Skin epidermis (tissue), 12 donors: ENCODE results near the gene ORC3.
"Not testable (repeated sequence)": the region's sequence is repeated elsewhere in the genome, so short reads cannot be mapped to it uniquely, and the experiment has no call there.

Experiments
- H3K27ac ChIP-seq, 21 experiments: fragments of 200-600 bp; sonication (generic) in 11 of 21; one replicate each; pipeline ENCODE4 v1.5.0; 2020; ENCODE audit warnings: mild to moderate bottlenecking in 3 of 21, inconsistent platforms in 2 of 21, moderate library complexity in 2 of 21
- H3K4me3 ChIP-seq, 7 experiments: fragments of 200-600 bp; sonication (generic) in 2 of 7; one replicate each; pipeline ENCODE4 v1.5.0; 2020; ENCODE audit warnings: inconsistent platforms in 2 of 7, mild to moderate bottlenecking in 2 of 7, moderate library complexity in 1 of 7

ORC3 gene

DNA sequence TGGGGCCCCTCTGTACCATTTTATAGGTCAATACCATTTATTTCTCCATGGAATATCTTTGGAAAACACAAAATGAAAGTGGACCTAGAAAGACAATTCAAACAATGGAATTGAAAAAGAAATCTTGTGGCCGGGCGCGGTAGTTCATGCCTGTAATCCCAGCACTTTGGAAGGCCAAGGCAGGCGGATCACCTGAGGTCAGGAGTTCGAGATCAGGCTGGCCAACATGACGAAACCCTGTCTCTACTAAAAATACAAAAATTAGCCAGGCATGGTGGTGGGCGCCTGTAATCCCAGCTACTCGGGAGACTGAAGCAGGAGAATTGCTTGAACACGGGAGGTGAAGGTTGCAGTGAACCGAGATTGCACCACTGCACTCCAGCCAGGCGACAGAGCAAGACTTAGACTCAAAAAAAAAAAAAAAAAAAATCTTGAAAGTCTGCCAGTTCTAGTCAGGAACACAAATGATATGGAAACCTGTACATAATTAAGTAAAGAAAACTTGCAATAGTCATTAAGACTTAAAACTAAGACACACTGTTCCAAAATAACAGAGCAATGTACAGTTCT, 96.8 kb downstream of the ORC3 start:
- not testable (repeated sequence) for H3K27ac ChIP-seq, H3K4me3 ChIP-seq

DNA sequence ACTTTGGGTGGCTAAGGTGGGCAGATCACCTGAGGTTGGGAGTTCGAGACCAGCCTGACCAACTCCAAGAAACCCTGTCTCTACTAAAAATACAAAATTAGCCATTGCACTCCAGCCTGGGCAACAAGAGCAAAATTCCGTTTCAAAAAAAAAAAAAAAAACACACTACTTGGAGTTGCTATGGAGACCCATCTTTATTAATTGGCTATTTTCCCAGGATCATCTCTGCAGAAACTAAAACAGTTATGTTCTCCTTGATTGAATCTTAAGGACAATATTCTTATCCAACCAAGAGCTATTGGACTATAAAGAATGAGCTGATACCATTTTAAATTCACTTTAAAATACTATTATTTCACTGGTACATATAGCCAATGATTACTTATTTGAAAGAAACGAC, 97.4 kb downstream of the ORC3 start:
- Histone ChIP-seq H3K4me3 (no peak overlapping the region), H3K27ac (no peak overlapping the region)

DNA sequence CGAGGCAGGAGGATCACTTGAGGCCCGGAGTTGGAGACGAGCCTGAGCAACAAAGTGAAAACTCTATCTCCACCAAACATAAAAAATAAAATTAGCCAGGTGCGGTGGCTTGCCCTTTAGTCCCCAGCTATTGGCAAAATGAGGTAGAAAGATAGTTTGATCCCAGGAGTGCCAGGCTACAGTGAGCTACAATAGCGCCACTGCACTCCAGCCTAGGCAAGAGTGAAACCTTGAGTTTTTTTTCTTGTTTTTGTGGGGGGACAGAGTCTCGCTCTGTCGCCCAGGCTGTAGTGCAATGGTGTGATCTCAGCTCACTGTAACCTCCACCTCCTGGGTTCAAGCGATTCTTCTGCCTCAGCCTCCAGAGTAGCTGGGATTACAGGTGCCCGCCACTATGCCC, 98.0 kb downstream of the ORC3 start:
- not testable (repeated sequence) for H3K4me3 ChIP-seq, H3K27ac ChIP-seq

DNA sequence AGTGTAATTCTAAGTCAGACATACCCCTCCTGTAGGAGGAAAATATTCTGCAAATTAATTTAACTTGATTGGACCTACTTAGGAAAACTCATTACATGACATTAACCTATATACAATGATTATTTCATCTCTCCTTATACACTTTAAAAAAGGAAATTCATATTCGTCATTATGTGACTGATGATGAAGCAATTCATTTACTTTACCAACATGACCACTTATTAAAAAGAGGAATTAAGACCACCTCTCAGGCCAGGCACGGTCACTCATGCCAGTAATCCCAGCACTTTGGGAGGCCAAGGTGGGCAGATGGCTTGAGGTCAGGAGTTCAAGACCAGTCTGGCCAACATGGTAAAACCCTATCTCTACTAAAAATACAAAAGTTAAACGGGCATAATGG, 100.5 kb downstream of the ORC3 start:
- no peak overlapping the region for H3K27ac ChIP-seq
- H3K4me3 ChIP-seq: no peak overlapping the region

DNA sequence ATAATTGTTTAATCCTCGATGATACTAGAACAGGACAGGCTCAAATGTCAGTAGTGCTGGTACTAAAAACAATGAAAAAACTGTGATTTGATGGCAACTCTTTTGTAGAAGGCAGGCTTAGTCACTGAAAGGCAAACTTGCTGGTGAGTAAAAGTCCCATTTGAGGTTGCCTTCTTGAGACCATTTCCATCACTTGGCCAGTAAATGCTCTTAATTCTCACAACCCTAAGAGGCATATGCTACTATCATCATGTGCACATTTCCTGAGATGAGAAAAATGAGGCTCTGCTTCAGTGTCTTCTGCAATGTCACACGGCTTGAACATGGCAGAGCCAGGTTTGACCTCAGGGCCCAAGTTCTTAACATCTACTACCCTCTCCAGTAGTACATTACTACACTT, 102.2 kb downstream of the ORC3 start:
- Histone ChIP-seq H3K27ac (no peak overlapping the region), H3K4me3 (no peak overlapping the region)

DNA sequence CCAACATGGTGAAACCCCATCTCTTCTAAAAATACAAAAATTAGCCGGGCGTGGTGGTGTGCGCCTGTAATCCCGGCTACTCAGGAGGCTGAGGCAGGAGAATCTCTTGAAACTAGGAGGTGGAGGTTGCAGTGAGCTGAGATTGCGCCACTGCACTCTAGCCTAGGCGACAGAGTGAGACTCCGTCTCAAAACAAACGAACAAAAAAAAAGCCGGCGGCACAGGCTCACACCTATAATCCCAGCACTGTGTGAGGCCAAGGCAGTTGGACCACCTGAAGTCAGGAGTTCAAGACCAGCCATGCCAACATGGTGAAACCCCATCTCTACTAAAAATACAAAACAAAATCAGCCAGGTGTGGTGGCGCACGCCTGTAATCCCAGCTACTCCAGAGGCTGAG, 106.9 kb downstream of the ORC3 start:
- not testable (repeated sequence) for H3K4me3 ChIP-seq
- peak overlapping the region in 2 of 21 experiments; percentile 3 to 7 for H3K27ac ChIP-seq

DNA sequence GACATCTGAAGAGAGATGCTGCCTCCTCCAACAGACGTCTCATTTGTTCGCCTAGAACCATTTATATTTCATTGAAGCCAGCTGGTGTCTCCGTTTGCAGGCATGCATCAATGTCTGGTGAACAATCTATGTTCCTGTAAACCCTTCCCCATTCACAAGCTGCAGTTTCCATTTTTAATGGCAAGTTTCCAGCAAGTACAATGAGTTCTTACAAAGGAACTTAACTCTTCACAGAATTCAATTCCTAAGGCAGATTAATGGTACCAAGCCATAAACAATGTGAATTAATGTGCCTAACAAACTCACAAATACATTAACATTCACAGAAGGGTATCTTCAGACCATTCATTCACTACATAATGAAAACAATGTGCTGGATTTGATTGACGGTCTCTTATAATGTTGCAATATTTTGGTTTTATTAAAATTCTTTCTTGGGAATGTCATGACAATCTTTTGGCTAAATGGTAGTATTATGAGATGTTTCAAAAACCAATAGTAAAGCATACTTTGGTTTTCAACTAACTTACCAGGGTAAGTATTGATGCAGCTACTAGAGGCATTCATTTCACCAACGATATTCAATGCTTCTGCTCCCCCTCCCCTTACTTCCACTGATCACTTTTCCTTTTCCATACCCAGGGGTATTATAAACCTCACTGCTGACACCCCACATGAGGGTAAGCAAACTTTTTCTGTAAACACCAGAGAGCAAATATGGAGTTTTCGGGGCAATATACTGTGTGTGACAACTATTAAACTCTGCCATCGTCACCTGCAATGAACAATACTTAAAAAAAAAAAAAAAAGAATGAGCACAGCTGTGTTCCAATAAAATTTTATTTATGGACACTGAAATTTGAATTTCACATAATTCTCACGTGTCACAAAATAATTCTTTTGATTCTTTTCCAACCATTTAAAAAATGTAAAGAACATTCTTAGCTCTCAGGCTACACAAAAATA, 107.9 kb downstream of the ORC3 start:
- Histone ChIP-seq H3K4me3 (peak overlapping the region in 6 of 7 experiments; percentile 9 to 94 (median 76)), H3K27ac (peak overlapping the region in 13 of 21 experiments; percentile 8 to 99 (median 38))

DNA sequence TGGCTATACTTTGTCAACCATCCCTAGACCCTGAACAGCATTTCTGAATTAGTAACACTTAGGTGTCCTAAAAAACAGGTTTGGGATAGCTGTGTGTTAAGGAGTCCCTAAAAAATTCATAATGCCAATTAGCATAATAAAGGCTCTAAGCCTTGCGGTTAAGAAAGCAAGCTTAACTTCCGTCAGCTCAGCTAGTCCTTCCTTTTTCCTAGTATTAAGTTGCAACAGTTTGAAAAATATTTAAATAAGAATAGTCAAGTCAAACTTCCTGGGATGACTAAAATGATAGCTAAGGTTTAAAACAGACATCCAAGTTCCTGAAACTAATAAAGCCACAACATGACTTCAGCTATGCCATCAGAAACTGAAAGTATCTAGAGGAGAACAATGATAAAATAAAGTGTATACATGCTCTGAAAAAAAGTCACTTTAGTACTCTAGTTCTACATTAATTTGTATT, 108.6 kb downstream of the ORC3 start:
- Histone ChIP-seq H3K4me3 (peak overlapping the region in 6 of 7 experiments; percentile 65 to 94 (median 78)), H3K27ac (peak overlapping the region in 15 of 21 experiments; percentile 12 to 99 (median 53))

DNA sequence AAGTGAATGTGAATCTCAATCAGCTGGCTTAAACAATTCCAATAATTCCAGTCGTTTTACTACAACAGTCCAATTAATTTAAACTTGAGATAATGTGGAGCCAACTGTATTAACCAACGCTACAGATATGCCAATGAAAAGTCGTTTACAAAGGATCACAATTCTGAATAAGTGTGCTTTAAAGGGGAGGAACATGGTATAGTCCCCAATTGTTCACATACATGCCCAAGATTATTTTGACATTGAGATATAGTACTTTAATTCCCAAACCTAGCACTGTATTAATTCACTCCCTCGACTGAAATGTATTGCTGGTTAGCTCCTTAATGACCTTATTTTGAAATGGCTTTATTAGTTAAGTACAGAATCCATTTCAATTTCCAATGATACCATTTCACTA, 109.6 kb downstream of the ORC3 start:
- Histone ChIP-seq H3K4me3 (peak overlapping the region; percentile 65 to 98 (median 79)), H3K27ac (peak overlapping the region in 17 of 21 experiments; percentile 12 to 99 (median 98))

DNA sequence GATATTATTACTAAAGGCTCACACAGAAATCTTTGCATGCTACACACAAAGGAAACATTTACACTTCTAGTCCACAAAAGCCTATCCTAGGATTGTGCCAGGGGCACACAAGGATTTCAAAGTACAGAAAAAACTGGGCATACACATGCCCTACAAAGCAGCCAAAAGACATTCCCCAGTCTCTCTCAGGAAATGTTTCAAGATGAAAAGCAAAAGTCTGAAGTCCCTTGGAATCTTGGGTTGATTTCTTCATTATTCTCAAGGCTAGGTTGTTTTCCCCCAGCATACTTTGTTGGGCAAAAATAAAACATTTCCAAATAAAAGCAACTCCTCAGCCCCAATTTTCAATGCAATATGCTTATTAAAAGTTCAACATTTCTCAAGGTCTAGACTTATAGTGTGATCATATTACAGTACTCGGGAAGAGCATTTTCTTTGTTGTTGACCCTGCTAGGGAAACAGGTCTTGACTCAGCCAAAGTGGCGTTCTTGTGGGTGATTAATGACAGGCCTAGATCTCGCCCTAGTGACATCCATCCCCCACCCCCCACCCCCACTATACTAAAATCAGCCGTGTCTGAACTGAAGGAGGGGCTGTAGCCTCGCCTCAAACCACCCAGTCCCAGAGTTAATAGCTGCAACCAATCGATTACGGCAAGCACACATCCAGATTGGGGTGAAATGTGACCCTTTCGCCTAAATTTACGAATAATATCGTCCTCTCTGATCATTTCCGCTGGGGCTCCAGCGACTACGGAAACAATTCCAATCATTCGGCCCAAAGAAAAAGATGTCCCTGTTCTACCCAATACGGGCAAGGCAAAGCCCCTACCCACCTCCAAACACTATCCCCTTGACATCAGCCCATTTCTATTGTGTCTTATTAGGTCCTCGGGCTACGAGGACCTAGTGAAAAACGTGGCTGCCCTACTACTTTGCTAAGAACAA, 110.7 kb downstream of the ORC3 start:
- peak overlapping the region; percentile 65 to 98 (median 79) for H3K4me3 ChIP-seq

DNA sequence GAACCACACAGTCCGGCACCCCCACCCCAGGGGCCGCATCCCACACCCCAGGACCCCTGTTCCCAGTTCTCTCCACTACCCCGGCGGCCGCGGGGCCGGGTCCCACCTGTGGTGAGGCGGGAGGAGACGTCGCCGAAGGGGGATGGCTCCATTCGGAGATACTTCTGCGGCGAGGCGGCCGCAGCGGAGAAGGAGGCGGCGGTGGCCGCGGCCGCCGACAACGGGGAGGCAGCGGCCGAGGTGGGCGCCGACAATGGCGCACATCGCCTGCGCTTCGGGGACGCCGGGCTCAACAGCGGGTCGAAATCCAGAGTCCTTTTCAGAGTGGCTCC, 111.4 kb downstream of the ORC3 start:
- peak overlapping the region; percentile 81 to 99 (median 98) for H3K27ac ChIP-seq
- H3K4me3 ChIP-seq: peak overlapping the region; percentile 65 to 98 (median 79)

More for the DNA sequence above, 110.7 kb downstream of the ORC3 start:
- H3K27ac ChIP-seq: peak overlapping the region; percentile 81 to 99 (median 98)

DNA sequence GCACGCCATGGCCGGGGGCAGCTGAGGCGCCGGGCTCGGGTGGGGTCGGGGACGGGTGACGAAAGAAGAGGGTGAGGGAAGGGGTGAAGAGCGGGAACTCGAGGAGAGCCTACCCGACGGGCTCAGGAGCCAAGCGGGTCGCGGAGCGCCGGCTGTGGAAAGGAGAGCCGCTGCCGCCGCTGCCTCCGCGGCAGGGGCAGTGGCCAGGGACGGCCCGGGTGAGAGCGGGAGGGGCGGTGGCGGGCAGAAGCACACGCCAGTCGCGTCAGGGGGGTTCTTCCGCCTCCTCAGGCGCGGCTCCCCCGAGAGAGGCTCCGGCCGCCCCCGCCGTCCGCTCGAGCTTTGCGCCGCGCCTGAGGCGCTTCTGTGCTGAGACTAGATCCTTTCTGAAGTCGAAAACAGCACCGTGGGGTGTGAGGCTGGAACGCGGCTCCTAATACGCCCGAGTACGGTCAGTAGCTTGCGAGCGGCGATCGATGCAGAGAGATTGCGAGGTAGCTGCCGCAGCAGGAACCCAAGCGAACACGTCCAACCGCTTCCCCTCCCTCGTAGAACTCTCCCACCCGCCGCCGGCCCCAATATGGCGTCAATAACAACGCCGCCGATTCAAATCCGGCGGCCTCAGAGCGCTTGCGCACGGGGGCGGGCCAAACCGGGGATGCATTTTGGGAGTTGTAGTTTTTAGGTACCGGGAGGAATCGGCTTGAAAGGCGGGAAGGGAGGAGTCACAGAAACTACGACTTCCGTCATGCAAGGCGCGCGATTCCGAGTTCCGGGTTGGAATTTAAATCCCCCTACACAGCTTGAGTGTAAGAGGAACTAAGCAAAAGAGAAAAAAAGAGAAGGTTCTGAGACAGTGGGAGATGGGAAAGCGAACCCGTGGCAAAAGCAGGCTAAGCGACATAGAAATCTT, 112.0 kb downstream of the ORC3 start, which contains the start of gene AKIRIN2:
AKIRIN2 (minus strand) TSS at position 558 of the 913 bp plus-strand sequence; CDS start at position 9, 549 bp downstream.
- peak within 1 kb of the TSS; percentile 65 to 98 (median 79) for H3K4me3 ChIP-seq
- peak within 1 kb of the TSS; percentile 81 to 99 (median 98) for H3K27ac ChIP-seq

DNA sequence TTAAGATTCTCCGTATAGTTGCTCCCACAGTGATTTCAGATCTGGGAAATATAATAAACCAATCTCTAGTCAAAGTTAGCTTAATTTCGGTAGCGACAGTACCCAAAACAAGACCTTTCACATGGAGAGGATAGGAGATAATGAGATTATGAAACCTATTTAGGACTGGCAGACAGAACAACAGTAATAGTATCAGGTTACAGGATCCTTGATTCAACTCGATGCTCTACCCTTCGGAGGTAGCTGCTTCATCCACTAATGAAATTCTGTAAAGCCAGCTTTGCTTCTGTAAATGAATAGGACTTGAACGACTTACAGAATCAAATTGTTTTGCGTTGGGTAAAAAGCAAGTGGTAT, 112.6 kb downstream of the ORC3 start:
- peak overlapping the region in 20 of 21 experiments; percentile 63 to 99 (median 98) for H3K27ac ChIP-seq
- H3K4me3 ChIP-seq: peak overlapping the region; percentile 65 to 98 (median 79)

DNA sequence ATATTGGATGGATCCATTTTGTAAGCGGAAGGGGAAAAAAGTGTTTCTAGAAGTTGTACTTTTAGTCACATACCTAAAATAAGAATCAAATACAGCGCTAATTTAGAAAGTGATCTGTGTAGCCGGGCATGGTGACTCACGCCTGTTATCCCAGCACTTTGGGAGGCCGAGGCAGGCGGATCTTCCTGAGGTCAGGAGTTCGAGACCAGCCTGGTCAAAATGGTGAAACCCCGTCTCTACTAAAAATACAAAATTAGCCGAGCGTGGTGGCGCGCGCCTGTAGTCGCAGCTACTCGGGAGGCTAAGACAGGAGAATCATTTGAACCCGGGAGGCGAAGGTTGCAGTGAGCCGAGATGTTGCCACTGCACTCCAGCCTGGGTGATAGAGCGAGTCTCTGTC, 113.1 kb downstream of the ORC3 start:
- H3K27ac ChIP-seq: peak overlapping the region in 18 of 21 experiments; percentile 63 to 99 (median 98)
- H3K4me3 ChIP-seq: peak overlapping the region; percentile 65 to 98 (median 79)

DNA sequence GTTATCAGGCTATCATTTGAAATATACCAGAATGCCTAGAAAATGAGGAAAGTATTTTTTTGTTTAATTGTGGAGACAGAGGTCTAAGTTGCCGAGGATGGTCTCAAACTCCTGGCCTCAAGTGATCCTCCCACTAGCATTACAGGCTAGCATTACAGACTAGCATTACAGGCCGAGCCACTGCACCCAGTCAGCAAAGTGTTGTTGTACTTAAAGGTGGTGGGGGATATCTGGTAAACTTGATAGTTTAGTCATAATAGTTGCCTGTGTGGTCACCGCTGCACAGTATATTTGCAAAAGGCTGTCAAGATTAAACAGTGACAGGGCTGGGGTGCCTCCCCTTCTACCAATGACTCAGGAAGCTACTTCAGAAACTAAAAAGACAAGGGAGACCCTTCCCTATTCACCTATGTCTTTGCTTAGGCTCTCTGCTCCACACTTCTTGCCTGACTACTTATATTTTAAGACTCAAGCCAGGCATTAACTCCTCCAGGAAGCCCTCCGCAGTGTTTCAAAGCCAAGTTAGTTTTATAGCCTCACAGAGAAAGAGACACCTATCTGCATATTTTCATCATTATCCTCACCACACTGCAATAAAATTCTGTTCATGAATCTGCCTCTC, 115.2 kb downstream of the ORC3 start:
- peak overlapping the region in 3 of 21 experiments; percentile 18 to 72 (median 49) for H3K27ac ChIP-seq

DNA sequence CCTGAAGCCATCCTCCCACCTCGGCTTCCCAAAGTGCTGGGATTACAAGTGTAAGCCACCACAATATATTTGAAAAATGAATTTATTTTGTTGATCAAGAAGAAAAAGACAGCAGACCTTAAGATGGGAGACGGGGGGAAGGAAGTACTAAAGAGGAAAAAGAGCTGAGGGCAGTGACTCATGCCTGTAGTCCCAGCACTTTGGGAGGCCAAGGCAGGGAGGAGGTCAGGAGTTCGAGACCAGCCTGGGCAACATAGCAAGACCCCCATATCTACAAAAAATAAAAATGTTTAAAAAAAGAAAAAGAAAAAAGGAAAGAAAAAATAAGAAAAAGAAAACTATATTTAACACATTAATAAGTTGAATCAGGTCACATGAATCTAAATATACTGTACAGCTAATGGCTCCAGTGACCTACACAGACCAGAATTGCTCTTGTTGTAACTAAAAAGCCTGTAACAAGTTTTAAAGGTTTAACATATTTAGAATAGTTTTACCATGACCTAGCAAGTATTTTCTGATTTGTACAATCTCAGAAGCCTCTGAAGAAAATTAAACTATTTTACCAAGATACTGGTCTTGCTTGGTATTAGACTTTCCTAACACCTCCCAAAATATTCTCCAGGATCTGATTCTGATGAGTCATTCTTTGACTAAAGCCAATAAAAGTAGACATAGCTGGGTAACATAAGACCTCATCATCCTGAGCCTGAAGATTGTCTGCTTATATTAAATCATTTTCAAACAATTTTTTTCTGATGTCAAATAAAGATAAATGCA, 116.4 kb downstream of the ORC3 start:
- Histone ChIP-seq H3K4me3 (no peak overlapping the region), H3K27ac (peak overlapping the region in 1 of 21 experiments; percentile 23)

More for the DNA sequence above, 115.2 kb downstream of the ORC3 start:
- H3K4me3 ChIP-seq: no peak overlapping the region
